Measurements from ENCODE around the gene SEC16B.

SEC16B gene

GRCh38 chr1:177958092-177958491 lies 11.8 kb downstream of the SEC16B start:
- no peak for TF ChIP-seq FOXM1 (IDR thresholded peaks at IDR 0.05; ENCODE audit: borderline replicate concordance, low read depth)
- TF ChIP-seq MAX (IDR thresholded peaks at IDR 0.05) = no peak
- TF ChIP-seq CREB1 (IDR thresholded peaks at IDR 0.05; ENCODE audit: low read depth) = no peak
- no peak for TF ChIP-seq USF1 (IDR thresholded peaks at IDR 0.05)
- TF ChIP-seq EGR1 (IDR thresholded peaks at IDR 0.05) = no peak
- no peak for TF ChIP-seq ZBTB7A (IDR thresholded peaks at IDR 0.05; ENCODE audit: low read depth)
- no peak for TF ChIP-seq TEAD4 (IDR thresholded peaks at IDR 0.05)
- no peak for TF ChIP-seq CEBPB (IDR thresholded peaks at IDR 0.05)
- no peak for TF ChIP-seq REST (IDR thresholded peaks at IDR 0.05; ENCODE audit: low read depth)
- TF ChIP-seq YY1 (IDR thresholded peaks at IDR 0.05; ENCODE audit: low read depth) = no peak
- TF ChIP-seq RAD21 (IDR thresholded peaks at IDR 0.05; ENCODE audit: low read depth) = no peak
- no peak for TF ChIP-seq TAF1 (IDR thresholded peaks at IDR 0.05; ENCODE audit: low read depth)

- TF ChIP-seq EGR1 (IDR thresholded peaks at IDR 0.05) = no peak
- TF ChIP-seq TAF1 (IDR thresholded peaks at IDR 0.05; ENCODE audit: low read depth) = no peak
- TF ChIP-seq REST (IDR thresholded peaks at IDR 0.05; ENCODE audit: low read depth) = no peak
- no peak for TF ChIP-seq USF1 (IDR thresholded peaks at IDR 0.05)
- no peak for TF ChIP-seq TEAD4 (IDR thresholded peaks at IDR 0.05)
- TF ChIP-seq FOXM1 (IDR thresholded peaks at IDR 0.05; ENCODE audit: borderline replicate concordance, low read depth) = no peak
- TF ChIP-seq NFIC (IDR thresholded peaks at IDR 0.05) = no peak
Observed at GRCh38 chr1:177954076-177954475, 15.8 kb downstream of the SEC16B start.

- TF ChIP-seq ZBTB7A (IDR thresholded peaks at IDR 0.05; ENCODE audit: low read depth) (no peak), CEBPB (IDR thresholded peaks at IDR 0.05) (no peak), YY1 (IDR thresholded peaks at IDR 0.05; ENCODE audit: low read depth) (no peak), TCF12 (IDR thresholded peaks at IDR 0.05; ENCODE audit: low read depth) (no peak), EP300 (IDR thresholded peaks at IDR 0.05; ENCODE audit: borderline replicate concordance) (no peak), TEAD4 (IDR thresholded peaks at IDR 0.05) (no peak), CREB1 (IDR thresholded peaks at IDR 0.05; ENCODE audit: low read depth) (no peak), EGR1 (IDR thresholded peaks at IDR 0.05) (no peak), FOXM1 (IDR thresholded peaks at IDR 0.05; ENCODE audit: borderline replicate concordance, low read depth) (no peak), MAX (IDR thresholded peaks at IDR 0.05) (no peak), TAF1 (IDR thresholded peaks at IDR 0.05; ENCODE audit: low read depth) (no peak), RAD21 (IDR thresholded peaks at IDR 0.05; ENCODE audit: low read depth) (no peak), REST (IDR thresholded peaks at IDR 0.05; ENCODE audit: low read depth) (no peak), NFIC (IDR thresholded peaks at IDR 0.05) (no peak), USF1 (IDR thresholded peaks at IDR 0.05) (no peak)
Observed at GRCh38 chr1:177953549-177953948, 16.3 kb downstream of the SEC16B start.

GRCh38 chr1:177952691-177953090 lies 17.2 kb downstream of the SEC16B start:
- TF ChIP-seq EP300 (IDR thresholded peaks at IDR 0.05; ENCODE audit: borderline replicate concordance) (no peak), YY1 (IDR thresholded peaks at IDR 0.05; ENCODE audit: low read depth) (no peak)

GRCh38 chr1:177952249-177952648 lies 17.6 kb downstream of the SEC16B start:
- TF ChIP-seq USF1 (IDR thresholded peaks at IDR 0.05) = no peak
- TF ChIP-seq RAD21 (IDR thresholded peaks at IDR 0.05; ENCODE audit: low read depth) = no peak
- TF ChIP-seq EP300 (IDR thresholded peaks at IDR 0.05; ENCODE audit: borderline replicate concordance) = no peak
- no peak for TF ChIP-seq NFIC (IDR thresholded peaks at IDR 0.05)
- no peak for TF ChIP-seq TEAD4 (IDR thresholded peaks at IDR 0.05)
- TF ChIP-seq REST (IDR thresholded peaks at IDR 0.05; ENCODE audit: low read depth) = no peak
- TF ChIP-seq TAF1 (IDR thresholded peaks at IDR 0.05; ENCODE audit: low read depth) = no peak
- no peak for TF ChIP-seq CREB1 (IDR thresholded peaks at IDR 0.05; ENCODE audit: low read depth)
- TF ChIP-seq TCF12 (IDR thresholded peaks at IDR 0.05; ENCODE audit: low read depth) = no peak
- no peak for TF ChIP-seq CEBPB (IDR thresholded peaks at IDR 0.05)
- TF ChIP-seq EGR1 (IDR thresholded peaks at IDR 0.05) = no peak
- TF ChIP-seq FOXM1 (IDR thresholded peaks at IDR 0.05; ENCODE audit: borderline replicate concordance, low read depth) = no peak
- TF ChIP-seq YY1 (IDR thresholded peaks at IDR 0.05; ENCODE audit: low read depth) = no peak
- no peak for TF ChIP-seq MAX (IDR thresholded peaks at IDR 0.05)
- TF ChIP-seq ZBTB7A (IDR thresholded peaks at IDR 0.05; ENCODE audit: low read depth) = no peak

Data from Ishikawa (cell line).